Hypothalamus (tissue), 51 donors: Measurements from ENCODE around the gene IPP.

Experiments used
- DNase-seq, 51 donors: peaks; one replicate each; lab custom pipeline; 2025; lab: John Stamatoyannopoulos, UW

The IPP gene

GRCh38 chr1:45750298-45751038 lies at the start of gene IPP:
TSS of gene IPP (minus strand) at chr1:45750653. CDS start at chr1:45746411, 4,242 bp downstream.
- peak; percentile 59 to 96 (median 92) for DNase-seq

GRCh38 chr1:45796946-45797345 lies 46.5 kb upstream of the IPP start:
- no peak for DNase-seq

DNA sequence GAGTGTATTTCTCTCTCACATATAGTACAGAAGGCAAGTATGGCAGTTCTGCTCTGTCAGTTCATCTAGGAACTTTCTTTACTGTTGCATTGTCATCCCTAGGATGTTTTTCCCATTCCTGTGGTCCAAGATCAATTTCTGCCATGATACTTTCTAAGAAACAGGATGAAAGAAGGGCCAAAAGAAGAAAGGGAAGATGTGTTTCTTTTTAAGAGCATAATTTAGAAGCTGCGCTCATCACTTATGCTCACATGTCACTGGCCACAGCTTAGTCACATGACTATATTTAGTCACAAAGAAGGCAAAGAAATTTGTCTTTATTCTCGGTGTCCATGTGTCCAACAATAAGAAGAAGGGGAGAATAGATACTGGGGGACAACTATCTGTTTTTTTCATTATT lies 45.9 kb upstream of the IPP start:
- DNase-seq = no peak

- no peak for DNase-seq
Observed at GRCh38 chr1:45793942-45794604, 43.6 kb upstream of the IPP start.

GRCh38 chr1:45792744-45793143 lies 42.3 kb upstream of the IPP start:
- DNase-seq = no peak

- no peak for DNase-seq
Observed at GRCh38 chr1:45789601-45790000, 39.1 kb upstream of the IPP start.

- peak in 15 of 51 donors; percentile 2 to 20 (median 8) for DNase-seq
Observed at GRCh38 chr1:45787905-45788304, 37.5 kb upstream of the IPP start.

GRCh38 chr1:45785583-45785982 lies 35.1 kb upstream of the IPP start:
- no peak for DNase-seq

GRCh38 chr1:45775794-45776193 lies 25.3 kb upstream of the IPP start:
- no peak for DNase-seq

- DNase-seq = no peak
Observed at GRCh38 chr1:45772971-45773370, 22.5 kb upstream of the IPP start.

DNA sequence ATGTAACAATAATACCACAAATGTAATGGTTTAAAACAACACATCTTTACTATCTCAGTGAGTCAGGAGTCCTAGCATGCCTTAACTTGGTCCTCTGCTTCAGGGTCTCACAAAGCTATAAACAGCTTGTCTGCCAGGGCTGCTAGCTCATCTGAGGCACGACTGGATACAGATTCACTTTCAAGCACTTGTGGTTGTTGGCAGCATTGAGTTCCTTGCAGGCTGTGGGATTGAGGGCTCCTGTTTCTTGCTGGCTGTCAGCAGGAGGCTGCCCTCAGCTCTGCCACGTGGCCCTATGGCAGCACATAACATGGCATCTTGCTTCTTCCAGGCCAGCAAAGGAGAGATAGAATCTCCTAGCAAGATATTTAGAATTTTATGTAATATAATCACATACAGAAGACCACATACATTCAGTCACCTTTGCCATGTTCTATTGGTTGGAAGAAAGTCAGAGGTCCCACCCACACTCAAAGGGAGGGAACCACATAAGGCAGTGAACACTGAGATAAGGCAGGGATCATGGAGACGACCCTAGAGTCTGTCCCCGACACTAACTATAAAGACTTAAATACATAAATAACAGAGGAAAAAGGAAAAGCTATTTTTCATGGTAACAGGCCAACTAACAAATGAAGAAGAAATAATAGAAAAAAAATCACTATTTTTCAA lies 18.9 kb upstream of the IPP start:
- DNase-seq = no peak

GRCh38 chr1:45767035-45767434 lies 16.6 kb upstream of the IPP start:
- no peak for DNase-seq

GRCh38 chr1:45765999-45766792 lies 15.7 kb upstream of the IPP start:
- DNase-seq = no peak

GRCh38 chr1:45762291-45762690 lies 11.8 kb upstream of the IPP start:
- DNase-seq = no peak

GRCh38 chr1:45755697-45756096 lies 5.2 kb upstream of the IPP start:
- no peak for DNase-seq

- no peak for DNase-seq
Observed at GRCh38 chr1:45753248-45754037, 3.0 kb upstream of the IPP start.

DNA sequence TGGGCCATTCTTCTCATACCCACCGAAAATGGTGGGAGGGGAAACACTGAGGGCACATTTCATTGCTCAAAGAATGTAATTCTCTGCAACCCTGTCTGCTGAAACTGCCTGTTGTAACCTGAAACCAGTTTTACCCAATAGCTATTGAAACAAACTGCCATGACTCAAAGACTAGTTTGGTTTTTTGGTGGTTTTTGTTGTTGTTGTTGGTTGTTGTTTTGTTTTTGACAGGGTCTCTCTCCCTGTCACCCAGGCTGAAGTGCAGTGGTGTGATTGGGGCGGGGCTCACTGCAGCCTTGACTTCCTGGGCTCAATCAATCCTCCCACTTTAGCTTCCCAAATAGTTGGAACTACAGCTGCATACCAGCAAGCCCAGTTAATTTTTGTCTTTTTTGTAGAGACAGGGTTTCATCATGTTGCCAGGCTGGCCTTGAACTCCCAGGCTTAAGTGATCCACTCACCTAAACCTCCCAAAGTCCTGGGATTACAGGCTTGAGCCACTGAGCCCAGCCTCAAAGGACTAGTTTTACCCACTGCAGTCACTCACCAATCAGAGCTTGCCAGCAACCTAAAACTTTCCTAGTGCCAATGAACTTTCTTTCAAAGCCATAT lies 2.1 kb upstream of the IPP start:
- no peak for DNase-seq

GRCh38 chr1:45752014-45752413 lies 1.6 kb upstream of the IPP start:
- no peak for DNase-seq

- DNase-seq = peak in 1 of 51 donors; percentile 2
Observed at GRCh38 chr1:45751039-45751838, 786 bp upstream of the IPP start.
